IMR-90 (cell line): ENCODE data around the gene IRF4. TPM values are rescaled to one million over a fixed set of nuclear protein-coding genes. Genes with fewer than 3 reads are reported as not detected.

ENCODE experiments used
- ATAC-seq: fragments of 200-7000 bp; cut with Tn5 transposase; 2 replicates; pipeline ENCODE4 v1.9.1; 2020; ENCODE audit warnings: low read depth, mild to moderate bottlenecking, moderate library complexity
- BruUV-seq: library from RNA; stranded (reverse); fragments of 400-500 nt; replicated peaks from 2 replicates; lab custom pipeline; 2021; lab: Mats Ljungman, UMichigan
- CTCF ChIA-PET: fragments of 300-600 bp; formaldehyde crosslinking; extraction: SDS; loops from one replicate; lab custom pipeline; 2021; ENCODE audit warnings: antibody characterized with exemption; lab: Yijun Ruan, JAX
- POLR2A ChIA-PET: fragments of 300-600 bp; sonication (Branson Sonifier 250); formaldehyde crosslinking; loops from one replicate; lab custom pipeline; 2022; ENCODE audit warnings: antibody characterized with exemption; ENCODE audit not compliant: unreplicated experiment; lab: Charles Lee
- DNase-seq: peaks from one replicate; pipeline ENCODE4 v3.0.0; 2013
- H2AFZ ChIP-seq: replicated peaks from 2 replicates; pipeline ENCODE3; 2013; ENCODE audit warnings: low read length, mild to moderate bottlenecking; ENCODE audit not compliant: poor library complexity
- H2AK5ac ChIP-seq: 2 replicates; pipeline ENCODE4 v1.6.1; 2013; ENCODE audit warnings: low read depth, low read length, inconsistent platforms
- H2AK9ac ChIP-seq: replicated peaks from 2 replicates; pipeline ENCODE3; 2013; ENCODE audit warnings: mild to moderate bottlenecking, low read depth, low read length, moderate library complexity; ENCODE audit not compliant: poor library complexity
- H2BK120ac ChIP-seq: 2 replicates; pipeline ENCODE4 v1.6.1; 2013; ENCODE audit warnings: low read depth, low read length, inconsistent platforms
- H2BK15ac ChIP-seq: 3 replicates; pipeline ENCODE4 v1.6.1; 2013; ENCODE audit warnings: low read depth, low read length, inconsistent platforms
- H2BK20ac ChIP-seq: 2 replicates; pipeline ENCODE4 v1.6.1; 2013; ENCODE audit warnings: low read depth, mild to moderate bottlenecking, inconsistent platforms, low read length, moderate library complexity
- H2BK5ac ChIP-seq: 2 replicates; pipeline ENCODE4 v1.6.1; 2013; ENCODE audit warnings: mild to moderate bottlenecking, low read depth, low read length, inconsistent platforms; ENCODE audit not compliant: poor library complexity, severe bottlenecking
- H3K14ac ChIP-seq: replicated peaks from 2 replicates; pipeline ENCODE4 v1.6.1; 2013; ENCODE audit warnings: low read depth, low read length, inconsistent platforms
- H3K18ac ChIP-seq: 2 replicates; pipeline ENCODE4 v1.6.1; 2013; ENCODE audit warnings: low read depth, low read length, control low read depth
- H3K23ac ChIP-seq: 2 replicates; pipeline ENCODE4 v1.6.1; 2013; ENCODE audit warnings: low read depth, low read length, inconsistent platforms
- H3K27ac ChIP-seq: 2 replicates; pipeline ENCODE4 v1.5.1; 2013; ENCODE audit warnings: mild to moderate bottlenecking, control low read depth, low read length; ENCODE audit not compliant: insufficient read depth
- H3K27me3 ChIP-seq: 2 replicates; pipeline ENCODE4 v1.6.1; 2013; ENCODE audit warnings: low read length; ENCODE audit not compliant: control insufficient read depth, insufficient read depth
- H3K36me3 ChIP-seq: 2 replicates; pipeline ENCODE4 v1.6.1; 2013; ENCODE audit warnings: low read length, mixed read lengths; ENCODE audit not compliant: control insufficient read depth, insufficient read depth
- H3K4ac ChIP-seq: 2 replicates; pipeline ENCODE4 v1.6.1; 2013; ENCODE audit warnings: low read depth, low read length, inconsistent platforms
- H3K4me1 ChIP-seq: 2 replicates; pipeline ENCODE4 v1.6.1; 2013; ENCODE audit warnings: low read length, mixed read lengths; ENCODE audit not compliant: control insufficient read depth, insufficient read depth
- H3K4me2 ChIP-seq: 2 replicates; pipeline ENCODE4 v1.6.1; 2013; ENCODE audit warnings: low read depth, mild to moderate bottlenecking, control low read depth, low read length, moderate library complexity
- H3K4me3 ChIP-seq: 2 replicates; pipeline ENCODE4 v1.5.1; 2013; ENCODE audit warnings: low read depth, mild to moderate bottlenecking, control low read depth, low read length, moderate library complexity; ENCODE audit not compliant: insufficient read depth
- H3K56ac ChIP-seq: 2 replicates; pipeline ENCODE4 v1.6.1; 2013; ENCODE audit warnings: low read length, inconsistent platforms; ENCODE audit not compliant: insufficient read depth; ENCODE audit errors: extremely low read depth
- H3K79me1 ChIP-seq, 2 experiments: 2 replicates each; pipeline ENCODE4 v1.6.1; 2013; ENCODE audit warnings: low read length in 2 of 2, inconsistent platforms in 1 of 2, low read depth in 1 of 2
- H3K9ac ChIP-seq: 2 replicates; pipeline ENCODE4 v1.6.1; 2013; ENCODE audit warnings: low read depth, low read length, control low read depth
- H3K9me1 ChIP-seq: 2 replicates; pipeline ENCODE4 v1.6.1; 2013; ENCODE audit warnings: low read length, inconsistent platforms; ENCODE audit not compliant: insufficient read depth
- H3K9me3 ChIP-seq: 2 replicates; pipeline ENCODE4 v1.6.1; 2013; ENCODE audit warnings: low read length; ENCODE audit not compliant: control insufficient read depth, insufficient read depth
- H4K20me1 ChIP-seq: 2 replicates; pipeline ENCODE4 v1.6.1; 2013; ENCODE audit warnings: low read length, inconsistent platforms; ENCODE audit not compliant: insufficient read depth
- H4K5ac ChIP-seq: 2 replicates; pipeline ENCODE4 v1.6.1; 2013; ENCODE audit warnings: mild to moderate bottlenecking, low read depth, low read length, control low read depth
- H4K8ac ChIP-seq, 2 experiments: 2 replicates each; pipeline ENCODE4 v1.6.1; 2013; ENCODE audit warnings: low read depth in 2 of 2, low read length in 2 of 2, control low read depth in 1 of 2, inconsistent platforms in 1 of 2
- H4K91ac ChIP-seq: 2 replicates; pipeline ENCODE4 v1.6.1; 2013; ENCODE audit warnings: low read depth, low read length, inconsistent platforms; ENCODE audit not compliant: insufficient read depth
- MAFK ChIP-seq: IDR thresholded peaks from 2 replicates; pipeline ENCODE4 v1.6.1; 2012; ENCODE audit warnings: low read depth, low read length, improper control_type of control experiment
- WGBS, 2 experiments: methylation state at CpG; one replicate each; pipeline versions ENCODE4 v1.1.5 to v1.1.7; 2013; ENCODE audit warnings: missing lambda C conversion rate in 2 of 2; ENCODE audit not compliant: insufficient read length in 1 of 2; ENCODE audit errors: extremely low coverage in 2 of 2; 5-methylcytosine and 5-hydroxymethylcytosine counted together
- dilution Hi-C: fragments of 300-500 bp; cut with HindIII; formaldehyde crosslinking; loops from one replicate; pipeline ENCODE4 v1.14.3; 2018; ENCODE audit warnings: low sequenced_read_pairs; ENCODE audit not compliant: unreplicated experiment
- in situ Hi-C: fragments of 300-500 bp; cut with MboI; formaldehyde crosslinking; loops from 3 replicates; pipeline ENCODE4 v1.14.3; 2019; ENCODE audit warnings: low sequenced_read_pairs, inconsistent platforms, mixed read lengths
- intact Hi-C: fragments of 100-400 bp; cut with micrococcal nuclease; formaldehyde crosslinking; loops from 2 replicates; pipeline ENCODE4 v1.10.0; 2022
- polyA plus RNA-seq, 3 experiments: library from polyadenylated mRNA; depleted of rRNA; stranded (reverse); fragments of >200 nt; gene quantifications; 2 replicates each; pipeline ENCODE4 v1.2.3, GENCODE V29; 2012; ENCODE audit warnings: low replicate concordance in 1 of 3
- total RNA-seq: library from RNA; depleted of rRNA; stranded (reverse); fragments of >200 nt; gene quantifications from 2 replicates; pipeline ENCODE4 v1.2.3, GENCODE V29; 2012

Gene IRF4
- total and polyA plus RNA-seq, 2 of the 4 experiments (the other 2 are of a cell fraction), result not detected

- H2BK5ac ChIP-seq, result no peak overlapping the region
- H3K4me1 ChIP-seq, result 0 out of 2 replicates have a peak, but pooled peaks cover 1% of the 10 kb centered on the region
- BruUV-seq, result no TSS peak
- no peaks in the 10 kb centered on the region for H3K9me1 ChIP-seq
- H2AK9ac ChIP-seq, result no peak overlapping the region
- H2BK15ac ChIP-seq, result no peak overlapping the region
- intact Hi-C loops (no loop called here), in situ Hi-C loops (no loop called here), dilution Hi-C loops (no loop called here)
- H2BK20ac ChIP-seq, result no peak overlapping the region
- no peak overlapping the region; the same call in 1 of the 2 replicates for H3K4me3 ChIP-seq
- H4K91ac ChIP-seq, result no peak overlapping the region
- no peak overlapping the region for H3K27ac ChIP-seq
- H3K36me3 ChIP-seq, result no peaks in the 10 kb centered on the region
- no peak overlapping the region for H3K9ac ChIP-seq
- H4K5ac ChIP-seq, result no peak overlapping the region
- H3K9me3 ChIP-seq, result no peaks in the 10 kb centered on the region
- no peak overlapping the region for H2AFZ ChIP-seq
- H3K79me1 ChIP-seq, result no peaks in the 10 kb centered on the region
- H3K56ac ChIP-seq, result no peak overlapping the region
- CTCF ChIA-PET, result no interaction called here
- TF ChIP-seq MAFK, result no peak
- H3K27me3 ChIP-seq, result peaks cover 87% of the 10 kb centered on the region
- H3K4ac ChIP-seq, result no peak overlapping the region
- H4K20me1 ChIP-seq, result no peaks in the 10 kb centered on the region
- POLR2A ChIA-PET, result no interaction called here
- no peak overlapping the region for H3K23ac ChIP-seq
- H3K14ac ChIP-seq, result no peak overlapping the region
- H4K8ac ChIP-seq, result no peak overlapping the region
- H3K18ac ChIP-seq, result no peak overlapping the region
- no peak overlapping the region for H2BK120ac ChIP-seq
- no peak overlapping the region for H2AK5ac ChIP-seq
- DNase-seq (no peak), ATAC-seq (peak; percentile 24; the same call in 1 of the 2 replicates)
- WGBS, 2 experiments, result 4% methylated on average over 40 of the region's 68 CpGs; no CpG with 5 or more reads in 1 of the 2 experiments
- peak overlapping the region; percentile 36; the same call in 1 of the 2 replicates for H3K4me2 ChIP-seq
Observed at GRCh38 chr6:393391-394221, 2.1 kb downstream of the IRF4 start.
